A549 (cell line): ENCODE results near the gene MAN2C1. TPM values are rescaled to one million over a fixed set of nuclear protein-coding genes. Genes with fewer than 3 reads are reported as not detected.
"Not testable (repeated sequence)": the region's sequence is repeated elsewhere in the genome, so short reads cannot be mapped to it uniquely, and the experiment has no call there.

ENCODE experiments used
- ATAC-seq, 2 experiments: fragments of 200-7000 bp in 1 of 2; fragments of >200 bp in 1 of 2; cut with Nextera tagmentation in 1 of 2; cut with Tn5 transposase in 1 of 2; 3 replicates each; pipeline versions ENCODE4 v1.8.0 to v1.9.1; 2018 to 2020; ENCODE audit warnings: mild to moderate bottlenecking in 1 of 2, moderate library complexity in 1 of 2
- CTCF ChIA-PET: fragments of 300-600 bp; sonication (Branson Sonifier 250); formaldehyde crosslinking; extraction: SDS; loops from one replicate; lab custom pipeline; 2021; ENCODE audit warnings: antibody characterized with exemption, inconsistent platforms; lab: Yijun Ruan, JAX
- POLR2A ChIA-PET: fragments of 350-600 bp; formaldehyde crosslinking; extraction: SDS; loops from one replicate; lab custom pipeline; 2021; ENCODE audit warnings: antibody characterized with exemption, inconsistent platforms; lab: Yijun Ruan, JAX
- DNase-seq, 2 experiments: peaks; one replicate each; pipeline versions ENCODE4 v3.0.0 to v3.0.0-alpha.2; 2011 to 2016; ENCODE audit warnings: low read depth in 1 of 2, low spot score in 1 of 2
- FAIRE-seq: peaks from 2 replicates; lab custom pipeline; 2011; peaks lifted over from hg19 to GRCh38; lab: Jason Lieb, UNC
- H3K27ac ChIP-seq, 2 experiments: fragments of >200 bp; sonication (Bioruptor Twin); formaldehyde crosslinking; 3 replicates each; pipeline ENCODE4 v1.5.1; 2016 to 2017
- H3K4me1 ChIP-seq: fragments of >200 bp; sonication (Bioruptor Twin); formaldehyde crosslinking; 3 replicates; pipeline ENCODE4 v1.6.1; 2016
- H3K4me2 ChIP-seq: fragments of >200 bp; sonication (Bioruptor Twin); formaldehyde crosslinking; 3 replicates; pipeline ENCODE4 v1.6.1; 2016
- H3K4me3 ChIP-seq: fragments of >200 bp; sonication (Bioruptor Twin); formaldehyde crosslinking; 3 replicates; pipeline ENCODE4 v1.5.1; 2016
- H3K9me3 ChIP-seq: fragments of >200 bp; sonication (Bioruptor Twin); formaldehyde crosslinking; 3 replicates; pipeline ENCODE4 v1.6.1; 2016
- CBX2 ChIP-seq: fragments of 200-600 bp; sonication (generic); IDR thresholded peaks from 2 replicates; pipeline ENCODE4 v1.6.1; 2016; ENCODE audit warnings: low read depth, mild to moderate bottlenecking, borderline replicate concordance
- CBX8 ChIP-seq: fragments of 200-600 bp; sonication (generic); IDR thresholded peaks from 2 replicates; pipeline ENCODE4 v1.6.1; 2016
- CTCF ChIP-seq: fragments of >200 bp; sonication (Bioruptor Twin); formaldehyde crosslinking; IDR thresholded peaks from 3 replicates; pipeline ENCODE4 v1.5.1; 2016
- EHF ChIP-seq: fragments of 250-450 bp; sonication (Bioruptor Pico); IDR thresholded peaks from 2 replicates; pipeline ENCODE4 v1.5.0; 2020; ENCODE audit warnings: mild to moderate bottlenecking
- ESRRA ChIP-seq: fragments of 150-350 bp; IDR thresholded peaks from 2 replicates; pipeline ENCODE4 v1.6.1; 2014; ENCODE audit warnings: mild to moderate bottlenecking, low read length, borderline replicate concordance
- FOSB ChIP-seq: fragments of 250-450 bp; sonication (Bioruptor Pico); IDR thresholded peaks from 2 replicates; pipeline ENCODE4 v1.5.0; 2020; ENCODE audit warnings: mild to moderate bottlenecking, moderate library complexity
- FOSL2 ChIP-seq, 2 experiments: fragments of 450-650 bp in 1 of 2; fragments of >200 bp in 1 of 2; sonication (Bioruptor Twin) in 1 of 2; formaldehyde crosslinking; IDR thresholded peaks; 2 replicates each; pipeline versions ENCODE4 v1.5.0 to v1.6.1; 2016 to 2020; ENCODE audit warnings: mild to moderate bottlenecking in 1 of 2, moderate library complexity in 1 of 2
- HDAC2 ChIP-seq: fragments of 200-600 bp; sonication (generic); IDR thresholded peaks from 2 replicates; pipeline ENCODE4 v1.6.1; 2016
- HEYL ChIP-seq: fragments of 250-450 bp; sonication (Bioruptor Pico); IDR thresholded peaks from 2 replicates; pipeline ENCODE4 v1.8.0; 2021; ENCODE audit warnings: mild to moderate bottlenecking, moderate library complexity
- HMGXB4 ChIP-seq: fragments of 250-450 bp; sonication (Bioruptor Pico); IDR thresholded peaks from 2 replicates; pipeline ENCODE4 v1.5.0; 2021; ENCODE audit warnings: mild to moderate bottlenecking, moderate library complexity, borderline replicate concordance
- HOXA7 ChIP-seq: fragments of 250-450 bp; sonication (Bioruptor Pico); IDR thresholded peaks from 2 replicates; pipeline ENCODE4 v1.5.0; 2020; ENCODE audit warnings: mild to moderate bottlenecking, moderate library complexity
- JUN ChIP-seq, 2 experiments: fragments of >200 bp; sonication (Bioruptor Twin); formaldehyde crosslinking; IDR thresholded peaks; 2 replicates in 1 of 2; 3 replicates in 1 of 2; pipeline ENCODE4 v1.6.1; 2016 to 2017
- JUNB ChIP-seq: fragments of >200 bp; sonication (Bioruptor Twin); formaldehyde crosslinking; IDR thresholded peaks from 2 replicates; pipeline ENCODE4 v1.6.1; 2016
- MAFK ChIP-seq: fragments of 450-650 bp; IDR thresholded peaks from 2 replicates; pipeline ENCODE4 v1.6.1; 2014; ENCODE audit not compliant: partially characterized antibody
- MAX ChIP-seq: IDR thresholded peaks from 2 replicates; pipeline ENCODE4 v1.6.1; 2012
- NPAS2 ChIP-seq: fragments of 250-450 bp; sonication (Bioruptor Pico); IDR thresholded peaks from 2 replicates; pipeline ENCODE4 v1.8.0; 2022; ENCODE audit warnings: mild to moderate bottlenecking, moderate library complexity, borderline replicate concordance
- NR3C1 ChIP-seq: fragments of >200 bp; sonication (Bioruptor Twin); formaldehyde crosslinking; IDR thresholded peaks from 3 replicates; pipeline ENCODE4 v1.6.1; 2017
- PHF8 ChIP-seq: fragments of 200-600 bp; sonication (generic); IDR thresholded peaks from 2 replicates; pipeline ENCODE4 v1.6.1; 2016; ENCODE audit warnings: low read depth, mild to moderate bottlenecking, antibody characterized with exemption, moderate library complexity, borderline replicate concordance
- POLR2AphosphoS2 ChIP-seq: conservative IDR thresholded peaks from 2 replicates; pipeline ENCODE4 v1.6.1; 2012; ENCODE audit warnings: low read length, improper control_type of control experiment, inconsistent platforms
- RARB ChIP-seq: fragments of 250-450 bp; sonication (Bioruptor Pico); IDR thresholded peaks from 2 replicates; pipeline ENCODE4 v1.8.0; 2021; ENCODE audit warnings: mild to moderate bottlenecking, moderate library complexity
- RFX5 ChIP-seq: fragments of 450-650 bp; IDR thresholded peaks from 2 replicates; pipeline ENCODE4 v1.7.1; 2014; ENCODE audit warnings: antibody characterized with exemption, mild to moderate bottlenecking, moderate library complexity
- TFCP2L1 ChIP-seq: fragments of 250-450 bp; sonication (Bioruptor Pico); IDR thresholded peaks from 2 replicates; pipeline ENCODE4 v1.5.0; 2021; ENCODE audit warnings: mild to moderate bottlenecking
- TP53 ChIP-seq: fragments of 250-450 bp; sonication (Bioruptor Pico); IDR thresholded peaks from 2 replicates; pipeline ENCODE4 v1.5.0; 2021; ENCODE audit warnings: mild to moderate bottlenecking, moderate library complexity
- USF2 ChIP-seq: fragments of 450-650 bp; IDR thresholded peaks from 2 replicates; pipeline ENCODE4 v1.6.1; 2014; ENCODE audit warnings: antibody characterized with exemption
- ZC3H11A ChIP-seq: fragments of 450-650 bp; IDR thresholded peaks from 2 replicates; pipeline ENCODE4 v1.6.1; 2014; ENCODE audit warnings: antibody characterized with exemption, mild to moderate bottlenecking
- WGBS: methylation state at CpG from one replicate; pipeline ENCODE4 v1.1.6; 2017; ENCODE audit errors: missing lambda C conversion rate; 5-methylcytosine and 5-hydroxymethylcytosine counted together
- polyA plus RNA-seq, 4 experiments: library from polyadenylated mRNA; depleted of rRNA in 3 of 4; stranded (reverse); fragments of >200 nt; fragmentation: RNase III in 1 of 4; extraction: RNeasy Plus Mini Kit Qiagen cat#74134 plus additional on column Dnase treatment in 1 of 4; gene quantifications; 2 replicates in 3 of 4; 3 replicates in 1 of 4; pipeline ENCODE4 v1.2.3, GENCODE V29; 2011 to 2017

The MAN2C1 gene
- polyA plus RNA-seq, 2 of the 4 experiments (the other 2 are of a cell fraction), result 47.7 to 117 TPM

- 34% methylated on average over 25 of the region's 65 CpGs for WGBS
- peak overlapping the region; percentile 100 for H3K4me2 ChIP-seq
- CTCF ChIA-PET, result interaction anchor here (0.6 to 2.4 kb wide), 6 partner anchors 10 to 397 kb away, joined by 3 to 14 read pairs (median 3); partner anchors contain the start of genes IMP3 and SNUPN
- no peaks in the 10 kb centered on the region for H3K9me3 ChIP-seq
- DNase-seq (peak in 1 of 2 experiments; percentile 55), ATAC-seq (peak; percentile 28 to 62), FAIRE-seq (no peak)
- peak overlapping the region; percentile 91 for H3K4me3 ChIP-seq
- POLR2A ChIA-PET, result interaction anchor here (1.0 to 2.5 kb wide), 3 partner anchors 8 to 21 kb away, joined by 3 to 13 read pairs (median 3); partner anchors contain the start of gene MAN2C1
- peak overlapping the region; percentile 95 to 96 for H3K27ac ChIP-seq
- TF ChIP-seq POLR2AphosphoS2, result 0 out of 2 replicates have a peak, but pooled peaks have one; percentile 42
- TF ChIP-seq TFCP2L1, result 0 out of 2 replicates have a peak, but pooled peaks have one; percentile 18
- TF ChIP-seq ZC3H11A, result no peak
- 0 out of 2 replicates have a peak, but pooled peaks have one; percentile 51 for TF ChIP-seq HMGXB4
- no peak for TF ChIP-seq NPAS2 (CRISPR knock-in tag)
- peak; percentile 40; the same call in 1 of the 2 replicates for TF ChIP-seq PHF8
- TF ChIP-seq HDAC2, result no peak
- peak; percentile 37; the same call in 1 of the 2 replicates for TF ChIP-seq MAX
- H3K4me1 ChIP-seq, result peaks cover 4% of the 10 kb centered on the region; the same call in 1 of the 3 replicates
These were observed 21.0 kb downstream of the MAN2C1 start for GRCh38 chr15:75347222-75348033.

GRCh38 chr15:75346796-75347221 lies 21.6 kb downstream of the MAN2C1 start, which contains the start of gene NEIL1:
Gene NEIL1 (plus strand): TSS chr15:75347039. CDS start chr15:75348906, 1,867 bp downstream.
- Histone ChIP-seq H3K9me3 (no peaks in the 10 kb centered on the region), H3K27ac (peak within 1 kb of the TSS; percentile 95 to 96), H3K4me2 (peak within 1 kb of the TSS; percentile 100), H3K4me1 (peaks cover 4% of the 10 kb centered on the region; the same call in 1 of the 3 replicates), H3K4me3 (peak within 1 kb of the TSS; percentile 91)
- TF ChIP-seq FOSL2 (IDR thresholded peaks at IDR 0.05) (no peak), FOSL2 (CRISPR knock-in tag; IDR thresholded peaks at IDR 0.05) (no peak), JUNB (no peak), HOXA7 (CRISPR knock-in tag) (no peak), FOSB (CRISPR knock-in tag) (no peak), CTCF (no peak), CBX2 (no peak), MAFK (no peak), RARB (CRISPR knock-in tag) (no peak), POLR2AphosphoS2 (no peak), NR3C1 (no peak), TP53 (CRISPR knock-in tag) (no peak), JUN (IDR thresholded peaks at IDR 0.05) (no peak), HEYL (no peak), CBX8 (no peak), EHF (no peak), USF2 (no peak), ESRRA (no peak), RFX5 (no peak)
- FAIRE-seq (no peak), DNase-seq (no peak), ATAC-seq (no peak)
- CTCF ChIA-PET, result interaction anchor here (0.6 to 2.4 kb wide), 5 partner anchors 9 to 396 kb away, joined by 3 to 14 read pairs (median 3); partner anchors contain the start of gene SNUPN
- 83% methylated on average over 20 of the region's 20 CpGs for WGBS
- POLR2A ChIA-PET, result no interaction called here

- not testable (repeated sequence) for FAIRE-seq, H3K27ac ChIP-seq, H3K9me3 ChIP-seq, H3K4me2 ChIP-seq, H3K4me3 ChIP-seq, ATAC-seq, H3K4me1 ChIP-seq, DNase-seq
- WGBS, result 58% methylated on average over 8 of the region's 8 CpGs
- POLR2A ChIA-PET, result interaction anchor here (1.2 kb wide), 1 partner anchor 25 kb away, joined by 3 read pairs; the partner anchor contains the start of gene MAN2C1
- CTCF ChIA-PET, result interaction anchor here (1.2 to 1.7 kb wide), 2 partner anchors 11 to 24 kb away, joined by 4 to 7 read pairs; partner anchors contain the start of gene MAN2C1
These were observed 24.5 kb downstream of the MAN2C1 start for GRCh38 chr15:75343953-75344352.
